H9 (cell line): ENCODE measurements around the gene PTPRR. TPM values are rescaled to one million over a fixed set of nuclear protein-coding genes. Genes with fewer than 3 reads are reported as not detected.

ENCODE experiments used
- DNase-seq: peaks from one replicate; pipeline ENCODE4 v3.0.0-alpha.2; 2017
- H2AFZ ChIP-seq: one replicate; pipeline ENCODE4 v1.6.1; 2013; ENCODE audit warnings: mild to moderate bottlenecking, low read length, control low read depth, moderate library complexity
- H2AK5ac ChIP-seq: 2 replicates; pipeline ENCODE4 v1.6.1; 2013; ENCODE audit warnings: low read length, control low read depth, mixed read lengths; ENCODE audit not compliant: insufficient read length
- H2BK120ac ChIP-seq: one replicate; pipeline ENCODE4 v1.6.1; 2013; ENCODE audit warnings: low read depth, mild to moderate bottlenecking, low read length, control low read depth, inconsistent platforms; ENCODE audit not compliant: poor library complexity, severe bottlenecking
- H2BK12ac ChIP-seq: 2 replicates; pipeline ENCODE4 v1.6.1; 2013; ENCODE audit warnings: low read length, control low read depth, mixed read lengths, low read depth; ENCODE audit not compliant: insufficient read length
- H2BK15ac ChIP-seq: 2 replicates; pipeline ENCODE4 v1.6.1; 2013; ENCODE audit warnings: low read depth, low read length, control low read depth
- H2BK20ac ChIP-seq: one replicate; pipeline ENCODE4 v1.6.1; 2013; ENCODE audit warnings: low read depth, mild to moderate bottlenecking, low read length, control low read depth, inconsistent platforms; ENCODE audit not compliant: poor library complexity, severe bottlenecking
- H2BK5ac ChIP-seq: 2 replicates; pipeline ENCODE4 v1.6.1; 2013; ENCODE audit warnings: low read length, control low read depth, mixed read lengths; ENCODE audit not compliant: insufficient read length
- H3K14ac ChIP-seq: 2 replicates; pipeline ENCODE4 v1.6.1; 2013; ENCODE audit warnings: low read length, control low read depth; ENCODE audit not compliant: insufficient read depth
- H3K18ac ChIP-seq: 2 replicates; pipeline ENCODE4 v1.6.1; 2013; ENCODE audit warnings: low read depth, mild to moderate bottlenecking, mixed read lengths, low read length, control low read depth; ENCODE audit not compliant: insufficient read length
- H3K23ac ChIP-seq: 2 replicates; pipeline ENCODE4 v1.6.1; 2013; ENCODE audit warnings: low read length, control low read depth, mixed read lengths, low read depth; ENCODE audit not compliant: insufficient read length
- H3K23me2 ChIP-seq: 2 replicates; pipeline ENCODE4 v1.6.1; 2013; ENCODE audit warnings: low read depth, mild to moderate bottlenecking, mixed read lengths, low read length, control low read depth; ENCODE audit not compliant: insufficient read length, poor library complexity, severe bottlenecking
- H3K27ac ChIP-seq: 2 replicates; pipeline ENCODE4 v1.5.1; 2013; ENCODE audit warnings: low read length, control low read depth, mixed read lengths, low read depth; ENCODE audit not compliant: insufficient read length
- H3K27me3 ChIP-seq: 2 replicates; pipeline ENCODE4 v1.6.1; 2013; ENCODE audit warnings: low read length, control low read depth, inconsistent platforms; ENCODE audit not compliant: insufficient read depth
- H3K4ac ChIP-seq: 2 replicates; pipeline ENCODE4 v1.6.1; 2013; ENCODE audit warnings: low read depth, mild to moderate bottlenecking, control low read depth, inconsistent platforms, low read length, moderate library complexity
- H3K4me1 ChIP-seq: 2 replicates; pipeline ENCODE4 v1.6.1; 2013; ENCODE audit warnings: low read length, control low read depth, inconsistent platforms; ENCODE audit not compliant: insufficient read depth
- H3K4me2 ChIP-seq: 2 replicates; pipeline ENCODE4 v1.6.1; 2013; ENCODE audit warnings: low read length, control low read depth, mixed read lengths; ENCODE audit not compliant: insufficient read length, insufficient read depth
- H3K56ac ChIP-seq: 2 replicates; pipeline ENCODE4 v1.6.1; 2013; ENCODE audit warnings: low read depth, mild to moderate bottlenecking, mixed read lengths, low read length, control low read depth; ENCODE audit not compliant: insufficient read length
- H3K79me1 ChIP-seq: 2 replicates; pipeline ENCODE4 v1.6.1; 2013; ENCODE audit warnings: low read depth, mild to moderate bottlenecking, moderate library complexity, low read length, control low read depth, inconsistent platforms; ENCODE audit not compliant: insufficient read depth, poor library complexity, severe bottlenecking
- H3K79me2 ChIP-seq: 2 replicates; pipeline ENCODE4 v1.6.1; 2013; ENCODE audit warnings: low read length, control low read depth, inconsistent platforms; ENCODE audit not compliant: insufficient read depth
- H3K9ac ChIP-seq: 2 replicates; pipeline ENCODE4 v1.6.1; 2013; ENCODE audit warnings: low read length, control low read depth, mixed read lengths; ENCODE audit not compliant: insufficient read length; ENCODE audit errors: extremely low read depth
- H3K9me3 ChIP-seq: one replicate; pipeline ENCODE4 v1.6.1; 2013; ENCODE audit warnings: low read depth, low read length, inconsistent platforms; ENCODE audit not compliant: control insufficient read depth
- H3T11ph ChIP-seq: one replicate; pipeline ENCODE4 v1.6.1; 2013; ENCODE audit warnings: mild to moderate bottlenecking, low read length, control low read depth, inconsistent platforms
- H4K20me1 ChIP-seq: one replicate; pipeline ENCODE4 v1.6.1; 2013; ENCODE audit not compliant: control insufficient read depth, insufficient read length, insufficient read depth
- H4K5ac ChIP-seq: 2 replicates; pipeline ENCODE4 v1.6.1; 2013; ENCODE audit warnings: low read depth, mild to moderate bottlenecking, mixed read lengths, low read length, control low read depth; ENCODE audit not compliant: insufficient read length
- H4K8ac ChIP-seq: replicated peaks from 2 replicates; pipeline ENCODE4 v1.6.1; 2013; ENCODE audit warnings: low read length, control low read depth, mixed read lengths, low read depth; ENCODE audit not compliant: insufficient read length
- H4K91ac ChIP-seq: 2 replicates; pipeline ENCODE4 v1.6.1; 2013; ENCODE audit warnings: low read depth, mild to moderate bottlenecking, moderate library complexity, mixed read lengths, low read length, control low read depth; ENCODE audit not compliant: insufficient read length
- H3K27ac Mint-ChIP-seq, 3 experiments: 2 replicates in 2 of 3; 3 replicates in 1 of 3; pipeline ENCODE4 v1.8.0; 2020 to 2021; ENCODE audit warnings: mixed read lengths in 3 of 3, mild to moderate bottlenecking in 1 of 3, moderate library complexity in 1 of 3
- H3K27me3 Mint-ChIP-seq: 2 replicates; pipeline ENCODE4 v1.8.0; 2021; ENCODE audit warnings: low read depth, mild to moderate bottlenecking, moderate library complexity, mixed read lengths
- H3K36me3 Mint-ChIP-seq, 3 experiments: 2 replicates in 2 of 3; 3 replicates in 1 of 3; pipeline ENCODE4 v1.8.0; 2020 to 2021; ENCODE audit warnings: low read depth in 3 of 3, mixed read lengths in 3 of 3; ENCODE audit not compliant: insufficient read depth in 1 of 3
- H3K4me1 Mint-ChIP-seq, 2 experiments: 2 replicates each; pipeline ENCODE4 v1.8.0; 2020; ENCODE audit warnings: mixed read lengths in 2 of 2
- H3K4me3 Mint-ChIP-seq, 2 experiments: 2 replicates in 1 of 2; 3 replicates in 1 of 2; pipeline ENCODE4 v1.8.0; 2020 to 2021; ENCODE audit warnings: mild to moderate bottlenecking in 2 of 2, mixed read lengths in 2 of 2, moderate library complexity in 1 of 2
- H3K9me3 Mint-ChIP-seq, 2 experiments: 2 replicates in 1 of 2; 3 replicates in 1 of 2; pipeline ENCODE4 v1.8.0; 2020; ENCODE audit warnings: mild to moderate bottlenecking in 2 of 2, mixed read lengths in 2 of 2, moderate library complexity in 1 of 2
- CTCF ChIP-seq: fragments of 200-600 bp; sonication (generic); conservative IDR thresholded peaks from 3 replicates; pipeline ENCODE4 v1.8.0; 2021; ENCODE audit warnings: antibody characterized with exemption, mild to moderate bottlenecking
- WGBS: extraction: QIAGEN DNeasy Blood & Tissue Kit; methylation state at CpG from one replicate; pipeline ENCODE4 v1.1.7; 2013; ENCODE audit warnings: missing lambda C conversion rate, low lambda C conversion rate, mixed read lengths; ENCODE audit not compliant: insufficient read length; ENCODE audit errors: extremely low coverage; 5-methylcytosine and 5-hydroxymethylcytosine counted together
- total RNA-seq: library from RNA; stranded (reverse); gene quantifications from 2 replicates; pipeline ENCODE4 v1.2.1, GENCODE V29; 2021

PTPRR gene
- total RNA-seq, 1 experiment from 2014 or later, result 0.22 TPM

GRCh38 chr12:70604662-70605061, 315.9 kb downstream of the PTPRR start:
- Histone ChIP-seq H2BK15ac (no peak overlapping the region), H3K23me2 (peaks cover 5% of the 10 kb centered on the region), H3K79me2 (no peaks in the 10 kb centered on the region), H3K4me1 (no peaks in the 10 kb centered on the region), H3K4ac (no peak overlapping the region), H3K9ac (no peak overlapping the region), H3K9me3 (no peaks in the 10 kb centered on the region), H4K91ac (no peak overlapping the region), H3K4me2 (no peak overlapping the region), H2BK5ac (no peak overlapping the region), H2BK20ac (no peak overlapping the region), H2BK120ac (no peak overlapping the region), H3K27me3 (peaks cover 3% of the 10 kb centered on the region; the same call in 1 of the 2 replicates), H3K23ac (no peak overlapping the region), H4K5ac (no peak overlapping the region), H3K56ac (no peak overlapping the region), H3K14ac (no peak overlapping the region), H4K8ac (no peak overlapping the region), H4K20me1 (no peaks in the 10 kb centered on the region), H3K18ac (no peak overlapping the region), H3K27ac (no peak overlapping the region), H2AK5ac (no peak overlapping the region), H3T11ph (no peak overlapping the region), H3K79me1 (no peaks in the 10 kb centered on the region), H2AFZ (no peak overlapping the region), H2BK12ac (no peak overlapping the region)
- Mint-ChIP-seq H3K27ac (no peak overlapping the region), H3K9me3 (peaks cover 3% of the 10 kb centered on the region in 2 experiments), H3K36me3 (no peaks in the 10 kb centered on the region), H3K4me3 (no peak overlapping the region), H3K4me1 (peaks cover 7 to 9% of the 10 kb centered on the region in 2 experiments), H3K27me3 (peaks cover 18% of the 10 kb centered on the region)
- WGBS, result no CpG with 5 or more reads among the region's 4 CpGs
- no peak for TF ChIP-seq CTCF
- DNase-seq, result no peak
